ENCODE measurements around the gene CPNE9. TPM values are rescaled to one million over a fixed set of nuclear protein-coding genes. Genes with fewer than 3 reads are reported as not detected.

Gene CPNE9
- total RNA-seq, 1 donor from 2014 or later: not detected

DNA sequence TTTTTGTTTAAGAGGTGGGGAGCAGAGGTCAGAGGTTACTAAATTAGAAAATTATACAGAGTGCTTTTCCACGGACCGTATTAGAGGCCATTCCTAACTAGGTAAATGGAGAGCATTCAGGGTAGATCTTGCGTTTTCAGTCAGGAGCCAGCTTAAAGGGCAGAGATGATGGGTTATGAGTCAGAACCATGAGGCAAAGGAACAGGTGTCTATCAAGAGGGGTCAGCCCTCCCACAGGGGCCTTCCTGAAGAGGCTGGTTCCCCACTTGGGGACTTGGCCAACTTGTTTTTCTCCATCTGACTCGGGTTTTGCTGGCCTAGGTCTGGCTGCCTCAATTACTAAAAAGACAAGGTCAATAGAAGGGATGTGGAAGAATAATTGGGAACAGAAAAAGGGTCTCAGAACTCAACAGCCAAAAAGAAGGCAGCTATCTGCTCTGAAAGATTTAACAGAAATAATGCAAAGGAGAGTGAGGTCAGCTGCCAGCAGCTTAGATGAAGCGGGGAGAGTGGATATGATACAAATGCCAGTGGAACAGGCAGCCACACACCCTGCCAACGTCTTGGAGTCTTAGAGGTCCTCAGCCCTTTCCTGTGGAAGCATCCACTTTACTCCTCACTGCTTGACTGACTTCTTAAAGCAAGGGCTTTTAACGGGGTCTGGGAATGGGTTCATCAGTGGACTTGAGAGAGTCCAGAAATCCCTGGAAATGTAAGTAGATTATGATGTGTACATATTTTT is 36.8 kb upstream of the CPNE9 start:
- H3K4me3 ChIP-seq (ENCODE audit: low read depth, low read length): no peak overlapping the region
- peaks cover 20% of the 10 kb centered on the region for H3K36me3 ChIP-seq (ENCODE audit: control insufficient read depth, insufficient read depth, low read length)
- no peak for FAIRE-seq
- H3K27me3 ChIP-seq (ENCODE audit: control insufficient read depth, insufficient read depth, low read length): no peaks in the 10 kb centered on the region
- TF ChIP-seq, protein P1, sequence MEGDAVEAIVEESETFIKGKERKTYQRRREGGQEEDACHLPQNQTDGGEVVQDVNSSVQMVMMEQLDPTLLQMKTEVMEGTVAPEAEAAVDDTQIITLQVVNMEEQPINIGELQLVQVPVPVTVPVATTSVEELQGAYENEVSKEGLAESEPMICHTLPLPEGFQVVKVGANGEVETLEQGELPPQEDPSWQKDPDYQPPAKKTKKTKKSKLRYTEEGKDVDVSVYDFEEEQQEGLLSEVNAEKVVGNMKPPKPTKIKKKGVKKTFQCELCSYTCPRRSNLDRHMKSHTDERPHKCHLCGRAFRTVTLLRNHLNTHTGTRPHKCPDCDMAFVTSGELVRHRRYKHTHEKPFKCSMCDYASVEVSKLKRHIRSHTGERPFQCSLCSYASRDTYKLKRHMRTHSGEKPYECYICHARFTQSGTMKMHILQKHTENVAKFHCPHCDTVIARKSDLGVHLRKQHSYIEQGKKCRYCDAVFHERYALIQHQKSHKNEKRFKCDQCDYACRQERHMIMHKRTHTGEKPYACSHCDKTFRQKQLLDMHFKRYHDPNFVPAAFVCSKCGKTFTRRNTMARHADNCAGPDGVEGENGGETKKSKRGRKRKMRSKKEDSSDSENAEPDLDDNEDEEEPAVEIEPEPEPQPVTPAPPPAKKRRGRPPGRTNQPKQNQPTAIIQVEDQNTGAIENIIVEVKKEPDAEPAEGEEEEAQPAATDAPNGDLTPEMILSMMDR (IDR thresholded peaks at IDR 0.05; ENCODE audit: insufficient read depth, low read length, severe bottlenecking): no peak
- DNase-seq (ENCODE audit: low read depth): no peak

DNA sequence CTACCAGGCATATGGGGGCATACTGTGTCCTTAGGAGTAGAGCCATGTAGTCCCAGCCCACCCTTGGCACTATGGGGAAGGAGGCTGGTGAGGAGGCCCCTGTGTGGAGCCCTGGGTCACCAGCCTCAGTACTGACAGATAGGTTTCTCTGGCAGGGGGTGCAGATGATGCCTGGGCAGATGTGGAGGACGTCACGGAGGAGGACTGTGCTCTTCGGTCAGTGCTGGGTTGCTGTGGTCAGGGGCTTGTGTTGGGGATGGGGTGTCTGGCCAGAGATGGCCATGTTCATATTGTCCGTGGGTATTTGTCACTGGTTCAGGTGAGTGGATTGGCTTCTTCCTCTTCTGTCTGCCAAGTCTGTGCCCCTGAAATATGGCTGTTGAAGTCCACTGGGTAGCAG is 34.4 kb upstream of the CPNE9 start:
- Histone ChIP-seq H3K27me3 (ENCODE audit: control insufficient read depth, insufficient read depth, low read length) (no peaks in the 10 kb centered on the region), H3K4me3 (ENCODE audit: low read depth, low read length) (no peak overlapping the region), H3K36me3 (ENCODE audit: control insufficient read depth, insufficient read depth, low read length) (peaks cover 26% of the 10 kb centered on the region)
- TF ChIP-seq, protein P1 (IDR thresholded peaks at IDR 0.05; ENCODE audit: insufficient read depth, low read length, severe bottlenecking): no peak
- no peak for FAIRE-seq
- no peak for DNase-seq (ENCODE audit: low read depth)

DNA sequence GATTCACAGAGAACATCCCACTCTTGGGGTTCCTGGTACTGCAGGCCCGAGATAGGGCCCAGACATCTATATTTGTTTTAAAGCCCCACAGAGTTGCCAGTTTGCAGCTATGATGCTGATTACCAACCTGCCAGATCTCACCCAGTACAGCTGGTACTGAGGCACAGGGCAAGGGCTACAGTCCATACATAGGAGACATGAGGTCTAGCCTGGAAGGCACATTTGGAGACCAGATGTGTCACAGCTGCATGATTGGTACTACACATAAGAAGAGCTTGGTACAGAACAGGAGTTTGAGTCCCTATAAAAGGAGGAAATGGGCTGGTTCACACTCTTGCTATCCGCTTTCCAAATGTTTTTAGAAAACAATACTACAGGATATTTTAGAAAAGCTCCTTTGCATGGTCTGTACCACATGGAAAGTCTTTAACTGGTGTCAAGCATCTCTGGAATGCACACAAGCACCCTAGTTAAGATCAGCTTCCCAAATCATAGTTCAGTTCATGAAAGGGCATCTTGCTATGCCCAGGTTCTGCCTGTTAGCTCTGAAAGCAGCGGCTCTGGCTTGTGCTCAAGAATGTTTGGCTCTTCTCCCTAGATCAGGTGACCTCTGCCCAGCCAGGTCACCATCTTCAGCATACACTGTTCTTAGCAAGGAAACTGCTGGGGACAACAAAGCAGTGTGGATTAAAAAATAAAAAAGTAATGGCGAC is 33.8 kb upstream of the CPNE9 start:
- Histone ChIP-seq H3K4me3 (ENCODE audit: low read depth, low read length) (no peak overlapping the region), H3K36me3 (ENCODE audit: control insufficient read depth, insufficient read depth, low read length) (peaks cover 26% of the 10 kb centered on the region), H3K27me3 (ENCODE audit: control insufficient read depth, insufficient read depth, low read length) (no peaks in the 10 kb centered on the region)
- FAIRE-seq (no peak), DNase-seq (ENCODE audit: low read depth) (no peak)
- TF ChIP-seq, protein P1 (IDR thresholded peaks at IDR 0.05; ENCODE audit: insufficient read depth, low read length, severe bottlenecking): no peak

DNA sequence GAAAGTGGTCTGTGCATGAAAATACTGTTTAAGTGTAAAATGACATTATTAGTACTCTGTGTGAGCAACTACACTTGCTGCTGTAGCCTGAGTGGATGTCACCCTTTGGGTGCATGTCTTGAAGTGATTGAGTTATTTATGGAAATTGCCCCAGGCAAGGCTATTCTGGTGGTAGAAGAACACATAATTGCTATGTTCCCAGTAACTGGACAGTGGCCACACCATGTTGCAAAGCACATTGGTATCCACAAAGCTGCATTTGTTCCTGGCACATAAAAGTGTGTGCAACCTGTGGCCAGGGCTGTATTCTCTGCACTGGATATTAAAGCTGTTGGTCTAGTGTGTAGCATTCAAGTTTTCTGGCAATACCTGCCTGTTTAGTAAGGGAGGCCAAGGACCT is 30.6 kb upstream of the CPNE9 start:
- no peak for FAIRE-seq
- no peak for DNase-seq (ENCODE audit: low read depth)
- TF ChIP-seq, protein P1 (IDR thresholded peaks at IDR 0.05; ENCODE audit: insufficient read depth, low read length, severe bottlenecking): no peak
- no peaks in the 10 kb centered on the region for H3K27me3 ChIP-seq (ENCODE audit: control insufficient read depth, insufficient read depth, low read length)
- H3K4me3 ChIP-seq (ENCODE audit: low read depth, low read length): no peak overlapping the region
- peaks cover 31% of the 10 kb centered on the region for H3K36me3 ChIP-seq (ENCODE audit: control insufficient read depth, insufficient read depth, low read length)

DNA sequence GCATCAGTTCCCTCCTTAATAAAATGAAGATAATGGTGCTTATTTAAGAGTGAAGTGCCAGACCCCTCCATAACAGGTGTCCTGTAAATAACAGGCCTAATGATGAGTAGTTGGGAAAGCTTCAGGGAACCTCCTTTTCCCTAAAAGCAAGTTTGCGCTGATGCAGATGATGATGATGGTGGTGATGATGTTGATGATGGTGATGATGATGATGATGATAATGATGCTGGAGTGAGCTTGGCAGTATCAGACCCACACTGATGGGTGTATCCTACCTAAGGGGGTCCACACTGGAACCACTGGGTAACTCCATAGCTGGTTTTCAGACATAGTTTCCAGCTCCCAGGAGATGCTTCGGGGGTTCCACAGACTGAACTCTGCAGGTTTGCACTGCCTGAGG is 29.9 kb upstream of the CPNE9 start:
- Histone ChIP-seq H3K4me3 (ENCODE audit: low read depth, low read length) (no peak overlapping the region), H3K36me3 (ENCODE audit: control insufficient read depth, insufficient read depth, low read length) (peaks cover 29% of the 10 kb centered on the region), H3K27me3 (ENCODE audit: control insufficient read depth, insufficient read depth, low read length) (no peaks in the 10 kb centered on the region)
- no peak for FAIRE-seq
- no peak for DNase-seq (ENCODE audit: low read depth)
- TF ChIP-seq, protein P1 (IDR thresholded peaks at IDR 0.05; ENCODE audit: insufficient read depth, low read length, severe bottlenecking): no peak
